ENCODE results near the gene HSH2D.

- TF ChIP-seq CTCF (IDR thresholded peaks at IDR 0.05) = no peak
- no peak for TF ChIP-seq POLR2A (IDR thresholded peaks at IDR 0.05)
Measured at GRCh38 chr19:16202320-16203255, 59.1 kb downstream of the HSH2D start.

Data from right lobe of liver (tissue), 4 donors.